ENCODE data around the gene HAL. TPM values are rescaled to one million over a fixed set of nuclear protein-coding genes. Genes with fewer than 3 reads are reported as not detected.

HAL gene
- total and polyA plus RNA-seq, 2 of the 13 experiments (the other 11 are each of a cell fraction or from before 2014, with no cell fraction given) = 0.89 to 37.8 TPM

- WGBS (ENCODE audit: low lambda C conversion rate) = 86% methylated on average over 7 of the region's 7 CpGs
Measured at GRCh38 chr12:95962222-95962621, 33.9 kb downstream of the HAL start.

More at GRCh38 chr12:95962222-95962621, 33.9 kb downstream of the HAL start:
- BruUV-seq (replicated peaks) = no TSS peak
- TF ChIP-seq SIN3A (IDR thresholded peaks at IDR 0.05; ENCODE audit: borderline replicate concordance, low read depth, low read length) (no peak), ZNF574 (CRISPR knock-in tag; IDR thresholded peaks at IDR 0.05) (no peak), RBM22 (optimal IDR thresholded peaks at IDR 0.05; ENCODE audit: low read length) (no peak), JARID2 (CRISPR knock-in tag; IDR thresholded peaks at IDR 0.05; ENCODE audit: insufficient replicate concordance) (no peak), RFX3 (CRISPR knock-in tag; IDR thresholded peaks at IDR 0.05) (peak; percentile 30; the same call in 1 of the 2 replicates), RFX1 (IDR thresholded peaks at IDR 0.05) (peak; percentile 49; the same call in 1 of the 2 replicates)
- ChIA-PET POLR2A (interaction anchor here (1.2 kb wide), 1 partner anchor 12 kb away, joined by 4 read pairs; no protein-coding TSS in a partner anchor), CTCF (ENCODE audit: low intra/inter-chr PET ratio, low total read pairs) (no interaction called here)
- no peaks in the 10 kb centered on the region for H4K20me1 ChIP-seq (ENCODE audit: insufficient read depth, low read length)
- in situ Hi-C loops (cut with HindIII; ENCODE audit: extremely low pct_ligation_motif_present, low pct_unique_long_range_greater_than_20kb) (no loop called here), intact Hi-C loops (cut with micrococcal nuclease; ENCODE audit: unreplicated experiment) (no loop called here)
- H2AFZ ChIP-seq (ENCODE audit: low read length) = no peak overlapping the region
- H3K9ac ChIP-seq (ENCODE audit: insufficient read depth, low read depth, low read length) = no peak overlapping the region
- H3K9me3 ChIP-seq (ENCODE audit: low read length) = no peaks in the 10 kb centered on the region
- no peak for ATAC-seq
- no peak overlapping the region for H3K4me3 ChIP-seq (replicated peaks in 1 of 3; ENCODE audit: insufficient read depth in 1 of 3, low read depth in 2 of 3, low read length in 3 of 3)
- H3K79me2 ChIP-seq (ENCODE audit: insufficient read depth, low read length) = no peaks in the 10 kb centered on the region
- no peak overlapping the region for H3K27ac ChIP-seq (ENCODE audit: extremely low read length, insufficient read depth, low read length)
- no peaks in the 10 kb centered on the region for H3K36me3 ChIP-seq (replicated peaks in 1 of 2; ENCODE audit: control insufficient read depth in 1 of 2, insufficient read depth in 2 of 2, low read length in 2 of 2)
- FAIRE-seq = no peak
- DNase-seq (ENCODE audit: low spot score) = no peak
- H3K27me3 ChIP-seq (ENCODE audit: control insufficient read depth in 1 of 2, insufficient read depth in 2 of 2, low read length in 2 of 2) = no peaks in the 10 kb centered on the region
- no peak overlapping the region for H3K4me2 ChIP-seq (ENCODE audit: low read depth, low read length)
- peaks cover 48% of the 10 kb centered on the region for H3K4me1 ChIP-seq (ENCODE audit: insufficient read depth, low read length)
